ENCODE results near the gene DIP2B. TPM values are rescaled to one million over a fixed set of nuclear protein-coding genes. Genes with fewer than 3 reads are reported as not detected.

The DIP2B gene
- total RNA-seq, 1 experiment from 2014 or later = 30.2 TPM

DNA sequence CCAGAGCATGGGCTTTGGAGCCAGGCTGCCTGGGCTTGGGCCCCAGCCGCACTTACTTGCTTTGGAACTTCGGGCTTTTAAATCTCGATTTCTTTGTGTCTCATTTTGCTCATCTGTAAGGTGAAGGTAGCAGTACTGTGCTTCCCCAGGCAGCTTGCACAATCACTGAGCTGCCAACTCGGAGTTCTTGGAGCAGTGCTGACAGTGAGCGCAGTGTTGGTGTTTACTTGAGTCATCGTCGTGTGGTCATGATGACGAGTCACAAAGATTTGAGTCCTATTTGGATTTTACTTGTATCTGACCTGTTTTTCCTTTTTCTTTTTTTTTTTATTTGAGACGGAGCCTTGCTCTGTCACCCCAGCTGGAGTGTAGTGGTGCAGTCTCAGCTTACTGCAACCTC is 227.8 kb downstream of the DIP2B start:
- Histone ChIP-seq H3K27ac (ENCODE audit: low read length) (no peak overlapping the region), H3K27me3 (ENCODE audit: control insufficient read depth, insufficient read depth, low read length) (no peaks in the 10 kb centered on the region)
- POLR2A ChIA-PET = no interaction called here

DNA sequence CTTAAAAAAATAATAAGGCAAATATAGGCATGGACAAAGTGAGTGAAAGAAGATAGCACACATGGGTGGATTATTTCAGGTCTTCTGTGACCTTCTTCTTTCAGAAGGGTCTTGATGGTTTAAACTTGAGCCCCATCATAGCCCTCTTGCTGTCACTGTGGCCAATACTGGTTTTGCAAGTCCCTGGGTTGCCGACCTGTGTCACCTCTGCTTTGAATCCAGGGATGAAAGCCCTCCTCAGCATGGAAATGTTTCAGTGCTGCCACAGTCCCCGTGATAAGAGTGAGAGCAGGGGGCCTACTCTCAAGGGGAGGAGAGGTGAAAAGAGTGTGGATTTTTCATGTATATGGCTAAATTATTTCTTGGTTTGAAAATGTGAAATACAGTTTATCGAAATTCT is 228.9 kb downstream of the DIP2B start:
- no peak for TF ChIP-seq POLR2AphosphoS5 (IDR thresholded peaks at IDR 0.05; ENCODE audit: low read depth, low read length)
- TF ChIP-seq, protein P1, sequence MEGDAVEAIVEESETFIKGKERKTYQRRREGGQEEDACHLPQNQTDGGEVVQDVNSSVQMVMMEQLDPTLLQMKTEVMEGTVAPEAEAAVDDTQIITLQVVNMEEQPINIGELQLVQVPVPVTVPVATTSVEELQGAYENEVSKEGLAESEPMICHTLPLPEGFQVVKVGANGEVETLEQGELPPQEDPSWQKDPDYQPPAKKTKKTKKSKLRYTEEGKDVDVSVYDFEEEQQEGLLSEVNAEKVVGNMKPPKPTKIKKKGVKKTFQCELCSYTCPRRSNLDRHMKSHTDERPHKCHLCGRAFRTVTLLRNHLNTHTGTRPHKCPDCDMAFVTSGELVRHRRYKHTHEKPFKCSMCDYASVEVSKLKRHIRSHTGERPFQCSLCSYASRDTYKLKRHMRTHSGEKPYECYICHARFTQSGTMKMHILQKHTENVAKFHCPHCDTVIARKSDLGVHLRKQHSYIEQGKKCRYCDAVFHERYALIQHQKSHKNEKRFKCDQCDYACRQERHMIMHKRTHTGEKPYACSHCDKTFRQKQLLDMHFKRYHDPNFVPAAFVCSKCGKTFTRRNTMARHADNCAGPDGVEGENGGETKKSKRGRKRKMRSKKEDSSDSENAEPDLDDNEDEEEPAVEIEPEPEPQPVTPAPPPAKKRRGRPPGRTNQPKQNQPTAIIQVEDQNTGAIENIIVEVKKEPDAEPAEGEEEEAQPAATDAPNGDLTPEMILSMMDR (IDR thresholded peaks at IDR 0.05) = no peak
- no peak for TF ChIP-seq TCF7L2 (IDR thresholded peaks at IDR 0.05; ENCODE audit: low read depth, low read length)
- no peak for TF ChIP-seq SIN3A (IDR thresholded peaks at IDR 0.05; ENCODE audit: borderline replicate concordance, insufficient read depth, low read depth, low read length)
- TF ChIP-seq, protein P2, sequence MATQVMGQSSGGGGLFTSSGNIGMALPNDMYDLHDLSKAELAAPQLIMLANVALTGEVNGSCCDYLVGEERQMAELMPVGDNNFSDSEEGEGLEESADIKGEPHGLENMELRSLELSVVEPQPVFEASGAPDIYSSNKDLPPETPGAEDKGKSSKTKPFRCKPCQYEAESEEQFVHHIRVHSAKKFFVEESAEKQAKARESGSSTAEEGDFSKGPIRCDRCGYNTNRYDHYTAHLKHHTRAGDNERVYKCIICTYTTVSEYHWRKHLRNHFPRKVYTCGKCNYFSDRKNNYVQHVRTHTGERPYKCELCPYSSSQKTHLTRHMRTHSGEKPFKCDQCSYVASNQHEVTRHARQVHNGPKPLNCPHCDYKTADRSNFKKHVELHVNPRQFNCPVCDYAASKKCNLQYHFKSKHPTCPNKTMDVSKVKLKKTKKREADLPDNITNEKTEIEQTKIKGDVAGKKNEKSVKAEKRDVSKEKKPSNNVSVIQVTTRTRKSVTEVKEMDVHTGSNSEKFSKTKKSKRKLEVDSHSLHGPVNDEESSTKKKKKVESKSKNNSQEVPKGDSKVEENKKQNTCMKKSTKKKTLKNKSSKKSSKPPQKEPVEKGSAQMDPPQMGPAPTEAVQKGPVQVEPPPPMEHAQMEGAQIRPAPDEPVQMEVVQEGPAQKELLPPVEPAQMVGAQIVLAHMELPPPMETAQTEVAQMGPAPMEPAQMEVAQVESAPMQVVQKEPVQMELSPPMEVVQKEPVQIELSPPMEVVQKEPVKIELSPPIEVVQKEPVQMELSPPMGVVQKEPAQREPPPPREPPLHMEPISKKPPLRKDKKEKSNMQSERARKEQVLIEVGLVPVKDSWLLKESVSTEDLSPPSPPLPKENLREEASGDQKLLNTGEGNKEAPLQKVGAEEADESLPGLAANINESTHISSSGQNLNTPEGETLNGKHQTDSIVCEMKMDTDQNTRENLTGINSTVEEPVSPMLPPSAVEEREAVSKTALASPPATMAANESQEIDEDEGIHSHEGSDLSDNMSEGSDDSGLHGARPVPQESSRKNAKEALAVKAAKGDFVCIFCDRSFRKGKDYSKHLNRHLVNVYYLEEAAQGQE (IDR thresholded peaks at IDR 0.05; ENCODE audit: insufficient read depth in 1 of 2, low read depth in 2 of 2, low read length in 1 of 2) = no peak
- H3K9me3 ChIP-seq (ENCODE audit: control insufficient read depth, insufficient read depth, low read depth, low read length) = no peaks in the 10 kb centered on the region
- CTCF ChIA-PET = no interaction called here
- DNase-seq (ENCODE audit: low read depth, low spot score) = no peak
- H3K4me1 ChIP-seq (ENCODE audit: control insufficient read depth, insufficient read depth, low read length) = no peaks in the 10 kb centered on the region
- BruUV-seq (replicated peaks) = no TSS peak
- in situ Hi-C loops (cut with HindIII; ENCODE audit: low pct_unique_long_range_greater_than_20kb, low sequenced_read_pairs) = no loop called here
- POLR2A ChIA-PET = no interaction called here
- intact Hi-C loops (cut with micrococcal nuclease; ENCODE audit: unreplicated experiment) = loop anchor here (10.0 kb wide), 1 partner anchor 229 kb away; the partner anchor contains the start of gene DIP2B
- H3K36me3 ChIP-seq (ENCODE audit: control insufficient read depth, insufficient read depth, low read length) = peaks cover 5% of the 10 kb centered on the region
- H3K27me3 ChIP-seq (ENCODE audit: control insufficient read depth, insufficient read depth, low read length) = no peaks in the 10 kb centered on the region
- ATAC-seq = no peak
- no peak overlapping the region for H3K27ac ChIP-seq (ENCODE audit: low read length)
- no peak overlapping the region for H3K4me3 ChIP-seq (ENCODE audit: low read depth in 2 of 2, low read length in 2 of 2)

More for the DNA sequence above, 227.8 kb downstream of the DIP2B start:
- TF ChIP-seq TCF7L2 (IDR thresholded peaks at IDR 0.05; ENCODE audit: low read depth, low read length) (no peak), SIN3A (IDR thresholded peaks at IDR 0.05; ENCODE audit: borderline replicate concordance, insufficient read depth, low read depth, low read length) (no peak), POLR2AphosphoS5 (IDR thresholded peaks at IDR 0.05; ENCODE audit: low read depth, low read length) (no peak)
- TF ChIP-seq, protein P2 (IDR thresholded peaks at IDR 0.05; ENCODE audit: insufficient read depth in 1 of 2, low read depth in 2 of 2, low read length in 1 of 2) = no peak
- TF ChIP-seq, protein P1 (IDR thresholded peaks at IDR 0.05) = no peak
- CTCF ChIA-PET = interaction anchor here (0.5 to 0.6 kb wide), 2 partner anchors 134 to 168 kb away, joined by 4 to 5 read pairs; no protein-coding TSS in a partner anchor
- no peaks in the 10 kb centered on the region for H3K4me1 ChIP-seq (ENCODE audit: control insufficient read depth, insufficient read depth, low read length)
- ATAC-seq (no peak), DNase-seq (ENCODE audit: low read depth, low spot score) (peak; percentile 30)
- intact Hi-C loops (cut with micrococcal nuclease; ENCODE audit: unreplicated experiment) = loop anchor here (10.0 kb wide), 1 partner anchor 228 kb away; the partner anchor contains the start of gene DIP2B
- no peak overlapping the region for H3K4me3 ChIP-seq (ENCODE audit: low read depth in 2 of 2, low read length in 2 of 2)
- H3K36me3 ChIP-seq (ENCODE audit: control insufficient read depth, insufficient read depth, low read length) = peaks cover 5% of the 10 kb centered on the region
- in situ Hi-C loops (cut with HindIII; ENCODE audit: low pct_unique_long_range_greater_than_20kb, low sequenced_read_pairs) = no loop called here
- BruUV-seq (replicated peaks) = no TSS peak
- H3K9me3 ChIP-seq (ENCODE audit: control insufficient read depth, insufficient read depth, low read depth, low read length) = no peaks in the 10 kb centered on the region

Data from Panc1 (cell line).